CD4-positive, alpha-beta T cell treated with Interleukin-4 for 4 hours (primary cell): ENCODE results near the gene APCDD1L.
A peak's percentile ranks its signal among the peaks of the same experiment; 100 is the strongest.

Source experiments
- DNase-seq: peaks from one replicate; pipeline ENCODE4 v3.0.0-alpha.2; 2020

Gene APCDD1L

DNA sequence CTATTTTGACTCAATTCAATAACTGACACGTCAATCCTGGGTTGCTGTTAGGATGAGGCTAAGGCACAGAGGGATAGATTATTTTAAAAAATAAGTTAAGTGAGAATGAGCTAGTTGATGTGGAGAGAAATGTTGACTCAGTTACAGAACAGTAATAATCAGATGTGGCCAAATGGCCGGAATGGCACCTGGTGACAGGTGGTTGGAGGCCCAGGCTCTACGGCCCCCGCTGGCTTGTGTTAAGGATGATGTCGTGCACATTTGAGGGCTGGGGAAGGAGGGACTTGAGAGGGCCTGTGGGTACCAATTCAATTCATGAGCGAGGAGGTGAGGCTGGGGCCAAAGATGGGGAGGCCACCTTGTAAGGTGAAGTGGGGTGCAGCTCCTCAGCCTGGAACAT, 31.7 kb downstream of the APCDD1L start:
- DNase-seq = no peak

DNA sequence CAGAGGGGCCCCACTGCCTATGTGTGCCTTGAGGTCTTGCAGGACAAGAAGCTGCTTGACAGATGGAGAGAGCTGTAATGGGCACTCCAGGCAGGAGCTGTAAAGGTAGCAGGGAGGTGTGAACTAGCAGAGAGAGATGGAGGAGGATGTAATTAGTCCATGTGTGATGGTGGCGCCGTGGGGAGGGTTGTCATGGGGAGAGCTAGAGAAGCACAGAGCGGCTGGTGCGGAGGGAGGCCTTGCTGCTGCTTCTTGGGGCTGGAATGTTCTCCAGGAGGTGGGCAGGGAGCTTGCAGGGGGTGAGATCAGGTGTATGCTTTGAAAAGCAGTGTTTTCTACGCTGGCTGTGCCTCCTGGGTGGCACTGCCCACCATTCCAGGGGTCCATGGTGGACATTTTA, 32.1 kb downstream of the APCDD1L start:
- no peak for DNase-seq

DNA sequence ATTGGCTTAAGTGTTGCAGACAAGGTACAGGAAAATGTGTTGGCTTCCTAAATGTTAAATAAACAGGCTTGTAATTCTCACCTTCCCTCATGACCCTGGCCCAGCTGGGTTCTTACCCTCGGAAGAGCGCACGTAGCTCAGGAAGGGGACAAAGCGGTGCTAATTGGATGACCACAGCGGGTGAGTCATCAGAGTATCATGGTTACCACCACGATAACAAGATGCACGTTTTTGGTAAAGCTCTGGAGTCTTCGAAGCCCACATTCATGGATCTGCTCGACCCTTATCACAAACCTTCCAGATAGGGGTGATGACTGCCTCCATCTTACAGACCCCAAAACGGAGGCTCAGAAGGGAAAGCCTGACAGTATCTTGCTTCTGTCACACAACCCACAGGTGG, 32.8 kb downstream of the APCDD1L start:
- DNase-seq = no peak

GRCh38 chr20:58481481-58482021, 33.6 kb downstream of the APCDD1L start:
- peak; percentile 1 for DNase-seq

GRCh38 chr20:58480551-58481336, 34.5 kb downstream of the APCDD1L start:
- no peak for DNase-seq

DNA sequence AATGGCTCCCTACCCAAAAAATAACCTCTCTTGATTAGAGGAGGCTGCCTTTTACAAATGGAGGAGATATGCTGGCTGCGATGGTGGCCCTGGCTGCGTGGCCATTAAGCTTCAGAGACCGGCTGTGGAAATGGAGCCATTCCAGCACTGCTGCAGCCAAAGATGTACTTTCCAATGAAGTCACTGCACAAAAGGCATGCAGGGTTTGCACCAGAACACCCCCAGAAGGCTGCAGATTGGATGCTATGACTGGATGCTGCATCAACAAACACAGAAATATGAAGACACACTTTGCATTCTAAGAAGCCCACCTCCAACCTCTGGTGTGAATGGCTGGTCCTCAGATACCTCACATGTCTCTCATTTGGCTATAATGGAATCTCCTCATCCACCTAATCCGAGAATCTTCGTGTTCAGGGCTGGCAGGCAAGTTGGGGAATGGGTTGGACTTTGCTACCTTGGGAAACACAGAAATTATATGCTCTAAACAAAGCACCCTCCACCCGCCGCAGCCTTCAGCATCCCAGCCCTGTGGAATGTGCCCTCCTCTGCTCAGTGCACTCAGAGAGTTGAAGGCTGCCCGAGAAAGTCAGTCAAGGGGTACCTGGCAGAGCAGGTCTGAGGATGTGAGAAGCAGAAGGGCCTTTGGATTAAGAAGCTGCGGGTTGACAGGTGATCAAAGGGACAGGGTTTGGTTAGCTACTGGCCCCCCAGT, 35.3 kb downstream of the APCDD1L start:
- DNase-seq = no peak

DNA sequence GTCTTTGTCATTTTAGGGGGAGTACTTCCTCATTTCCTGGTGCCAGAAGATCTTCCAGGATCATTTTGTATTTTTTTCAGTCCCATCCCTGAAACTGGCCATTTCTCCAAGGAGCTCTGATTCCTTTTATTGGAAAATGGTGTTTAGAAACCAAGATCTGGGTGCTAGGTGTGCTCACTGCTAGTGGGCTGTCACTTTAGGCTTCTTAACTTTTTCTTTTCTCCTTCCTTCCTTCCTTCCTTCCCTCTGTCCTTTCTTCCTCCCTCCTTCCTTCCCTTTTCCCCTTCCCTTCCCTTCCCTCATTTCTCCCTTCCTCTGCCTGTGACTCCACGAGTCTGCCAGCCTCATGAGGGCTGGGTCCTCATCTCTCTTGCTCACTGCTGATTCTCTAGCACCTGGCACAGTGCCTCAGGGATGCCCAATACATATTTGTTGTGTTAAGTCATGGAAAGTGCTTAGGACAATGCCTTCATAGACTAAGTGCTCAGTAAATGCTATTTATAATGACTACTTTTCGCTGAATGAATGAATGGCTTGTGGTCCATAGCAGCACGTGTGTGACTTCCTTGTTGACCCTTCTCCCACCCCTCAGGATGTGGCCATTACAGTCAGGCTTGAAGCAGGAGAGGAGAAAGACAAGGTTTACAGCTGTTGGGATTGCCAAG, 36.9 kb downstream of the APCDD1L start:
- DNase-seq = no peak

DNA sequence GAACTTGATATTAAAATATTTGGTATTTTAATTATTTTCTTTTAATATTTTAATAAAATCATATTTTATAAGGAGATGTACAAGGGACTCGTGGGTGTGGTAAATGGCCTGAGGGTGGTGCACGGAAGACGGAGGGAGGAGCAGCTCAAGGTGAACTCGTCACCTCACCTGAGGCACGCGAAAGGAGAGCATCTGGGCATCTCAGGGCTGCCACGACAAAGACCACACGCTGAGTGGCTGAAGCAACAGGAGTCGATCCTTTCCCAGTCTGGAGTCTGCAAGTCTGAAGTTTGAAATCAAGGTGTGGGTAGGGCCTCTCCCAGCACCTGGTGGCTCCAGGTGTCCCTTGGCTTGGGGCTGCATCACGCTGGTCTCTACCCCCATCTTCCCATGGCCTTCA, 39.7 kb downstream of the APCDD1L start:
- no peak for DNase-seq

DNA sequence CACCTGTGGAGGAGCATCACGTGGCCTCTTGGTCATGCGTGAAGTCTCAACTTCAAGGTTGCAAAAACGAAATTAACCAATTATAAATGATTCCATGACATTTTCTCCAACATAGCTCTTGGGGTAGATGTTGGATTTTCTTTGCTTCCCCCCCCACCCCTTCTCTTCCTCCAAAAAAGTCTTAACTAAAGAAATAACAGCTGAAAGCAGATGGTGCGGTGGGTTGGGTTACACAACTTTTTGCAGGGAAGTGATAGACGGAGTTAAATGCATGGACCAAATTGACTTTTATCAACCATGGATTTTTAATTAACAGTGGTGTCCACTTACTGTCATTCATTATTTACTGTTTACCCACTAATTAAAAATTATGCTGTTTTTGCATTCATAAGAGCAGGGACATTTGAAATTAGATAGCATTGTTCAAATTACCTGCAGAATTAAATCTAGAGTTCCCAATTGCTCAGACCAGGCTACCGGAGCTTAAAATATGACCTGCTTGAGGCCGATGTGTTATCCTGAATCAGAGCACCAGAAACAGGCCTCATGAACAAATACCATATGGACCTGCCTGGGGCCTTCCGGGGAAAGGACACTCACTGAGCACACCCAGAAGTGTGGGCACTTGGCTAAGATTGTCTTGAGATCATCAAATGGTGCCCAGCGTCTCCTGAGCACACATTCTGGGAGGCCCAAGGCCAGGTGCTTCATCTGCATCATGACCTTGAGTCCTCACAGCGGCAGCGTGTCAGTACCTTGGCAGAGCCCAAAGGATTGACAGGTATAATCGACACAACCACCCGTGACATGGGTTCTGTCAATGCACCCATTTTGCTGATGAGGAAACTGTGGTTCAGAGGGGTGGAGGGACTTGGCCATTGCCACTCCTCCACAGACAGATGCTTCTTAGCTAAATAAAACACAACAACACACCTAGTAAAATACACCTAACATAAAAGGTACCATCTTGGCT, 41.5 kb downstream of the APCDD1L start:
- no peak for DNase-seq

DNA sequence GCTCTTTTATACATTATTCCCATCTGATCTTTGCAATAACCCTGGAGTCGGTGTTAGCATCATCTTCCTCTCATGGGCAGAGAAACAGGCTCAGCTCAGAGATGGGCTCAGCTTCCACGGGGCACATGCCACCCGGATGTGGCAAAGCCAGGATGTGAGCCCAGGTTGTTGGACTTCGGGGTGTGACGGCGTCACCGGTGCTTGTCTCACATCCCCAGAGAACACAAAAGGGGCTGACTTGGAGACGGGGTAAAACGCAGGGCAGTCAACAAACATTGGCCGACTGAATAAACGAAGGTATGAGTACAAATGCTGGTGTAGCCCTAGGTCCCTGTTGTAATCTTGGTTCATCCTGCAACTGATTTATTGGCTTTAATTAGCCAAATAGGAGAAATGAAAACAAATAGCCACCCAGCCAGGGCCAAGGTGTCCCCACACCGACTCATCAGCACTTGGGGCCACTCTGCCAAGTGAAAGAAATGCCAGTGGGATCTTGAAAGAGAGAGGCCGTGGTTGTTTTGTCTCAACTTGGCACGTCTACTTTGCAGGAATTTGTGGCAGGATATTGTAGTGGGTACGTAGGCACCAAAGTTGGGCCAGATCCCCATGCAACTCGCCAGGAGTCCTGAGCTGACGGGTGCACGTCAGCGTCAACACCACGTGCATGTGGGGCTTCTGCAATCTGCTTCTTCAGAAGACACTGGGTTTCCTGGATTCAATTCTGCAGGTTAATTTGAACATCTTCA, 42.8 kb downstream of the APCDD1L start:
- no peak for DNase-seq

GRCh38 chr20:58471193-58472164, 43.7 kb downstream of the APCDD1L start:
- no peak for DNase-seq

DNA sequence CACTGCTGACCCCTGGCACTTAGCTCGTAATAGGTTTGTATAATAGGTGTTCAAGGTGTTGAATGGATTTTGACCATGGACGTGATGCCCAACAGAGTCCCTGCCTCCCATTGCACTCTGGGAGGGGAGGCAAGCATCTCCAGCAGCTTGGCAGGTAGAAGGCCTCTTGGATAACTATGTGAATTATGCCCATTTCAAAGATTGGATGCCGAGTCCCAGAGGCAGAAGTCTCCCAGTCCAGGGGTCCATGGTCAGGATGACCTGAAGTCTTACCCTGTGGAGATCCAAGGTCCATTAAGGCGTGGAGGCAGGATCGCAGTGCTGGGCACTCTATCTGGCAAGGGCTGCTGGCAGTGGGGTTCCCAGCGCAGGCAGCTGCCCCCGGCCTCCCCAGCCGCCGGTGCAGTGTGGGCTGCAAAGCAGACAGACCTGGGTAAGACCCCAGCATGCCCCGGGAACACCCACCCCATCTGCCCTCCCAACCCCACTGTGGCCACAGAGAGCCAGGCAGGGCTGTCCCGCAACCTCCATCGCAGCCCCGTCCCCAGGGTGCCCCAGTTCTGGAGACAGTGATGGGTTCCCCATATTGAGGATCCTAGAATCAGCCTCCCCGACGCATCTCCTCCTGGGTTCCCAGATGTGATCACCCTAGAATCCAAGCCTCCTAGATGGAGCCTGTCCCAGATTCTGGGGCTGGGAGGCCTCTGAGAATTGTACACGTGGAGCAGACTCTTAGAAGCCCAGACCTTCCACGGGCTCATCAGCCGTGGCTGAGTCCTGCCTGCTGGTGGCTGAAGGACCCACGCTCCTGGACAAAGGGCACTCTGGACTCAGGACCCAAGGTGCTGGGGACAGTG, 44.6 kb downstream of the APCDD1L start:
- DNase-seq = no peak

GRCh38 chr20:58469616-58470015, 45.6 kb downstream of the APCDD1L start:
- no peak for DNase-seq

DNA sequence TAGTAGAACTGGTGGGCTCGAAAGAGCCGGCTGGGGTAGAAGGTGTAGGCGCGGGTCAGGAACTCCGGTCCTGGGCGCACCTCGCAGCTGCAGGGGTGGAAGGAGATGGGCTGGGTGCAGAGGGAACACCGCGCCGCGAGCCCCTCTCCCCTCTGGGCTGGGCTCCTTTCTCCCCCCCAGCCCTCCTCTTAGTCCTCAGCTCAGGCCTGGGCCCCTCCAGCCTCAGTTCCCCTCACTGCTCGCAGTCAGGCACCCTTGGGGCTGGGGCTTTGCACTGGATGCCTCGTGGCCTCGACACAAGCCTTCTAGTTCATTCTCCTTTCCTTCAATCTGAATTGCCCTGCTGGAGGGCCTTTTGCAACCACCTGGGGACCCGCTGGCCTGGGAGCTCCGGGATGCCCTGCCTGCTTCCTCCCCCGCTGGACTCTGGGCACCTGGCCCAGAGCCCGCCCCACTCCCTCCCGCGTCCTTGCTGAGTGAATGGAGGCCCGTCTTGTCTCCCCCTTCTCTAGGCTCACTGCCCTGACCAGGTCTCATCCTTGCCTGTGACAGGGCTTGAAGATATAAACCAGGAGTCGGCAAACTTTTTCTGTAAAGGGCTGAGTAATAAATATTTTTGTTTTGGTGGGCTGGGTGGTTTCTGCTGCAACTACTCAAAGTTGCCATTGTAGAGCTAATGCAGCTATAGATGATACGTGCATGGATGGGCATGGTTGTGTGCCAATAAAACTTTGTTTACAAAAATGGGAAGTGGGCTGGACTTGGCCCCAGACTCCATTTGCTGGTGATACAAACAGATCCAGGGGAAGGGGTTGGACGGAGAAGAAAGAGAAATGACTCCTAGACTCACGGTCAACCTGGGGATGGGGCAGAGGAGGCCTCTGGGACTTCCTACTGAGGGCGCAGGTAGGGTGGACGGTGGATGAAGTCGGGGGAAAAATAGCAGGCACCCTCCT, 47.3 kb downstream of the APCDD1L start:
- no peak for DNase-seq

DNA sequence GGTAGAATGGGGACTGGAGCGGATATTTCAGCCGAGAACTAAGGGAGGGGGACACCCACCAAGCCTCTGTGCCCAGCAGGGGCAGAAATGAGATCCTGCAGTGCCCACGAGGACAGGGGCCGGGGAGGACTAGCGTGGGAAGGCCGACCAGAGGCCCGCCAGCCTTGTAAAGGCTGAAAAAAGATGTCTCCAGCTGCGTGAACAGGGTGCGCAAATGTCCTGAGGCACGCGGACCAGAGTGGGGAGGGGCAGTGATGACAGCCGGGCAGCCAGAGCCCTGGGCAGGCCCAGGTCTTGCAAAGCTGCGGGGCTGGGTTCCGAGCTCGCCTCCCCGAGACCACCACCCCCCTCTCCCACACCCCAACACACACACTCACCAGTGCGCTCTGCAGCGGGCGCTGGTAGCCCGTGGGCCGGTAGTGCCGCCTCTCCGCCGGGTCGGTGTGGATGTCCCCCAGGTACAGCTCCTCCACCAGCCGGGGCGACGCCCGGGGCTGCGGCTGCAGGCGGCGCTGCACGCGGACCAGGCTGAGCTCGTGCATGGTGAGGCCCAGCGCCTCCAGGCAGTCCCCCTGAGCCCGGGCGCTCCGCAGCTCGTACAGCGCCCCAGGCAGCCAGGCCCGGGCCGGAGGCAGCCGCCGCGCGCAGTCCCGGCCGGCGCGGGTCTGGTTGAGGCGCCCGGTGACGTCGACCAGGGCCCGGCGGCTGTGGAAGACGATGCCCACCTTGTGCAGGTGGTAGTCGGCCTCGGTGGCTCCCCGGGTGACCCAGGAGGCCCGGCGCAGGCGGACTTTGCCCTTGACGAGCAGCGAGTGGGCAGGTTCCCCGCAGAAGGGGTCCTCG, 48.2 kb downstream of the APCDD1L start:
- DNase-seq = no peak

DNA sequence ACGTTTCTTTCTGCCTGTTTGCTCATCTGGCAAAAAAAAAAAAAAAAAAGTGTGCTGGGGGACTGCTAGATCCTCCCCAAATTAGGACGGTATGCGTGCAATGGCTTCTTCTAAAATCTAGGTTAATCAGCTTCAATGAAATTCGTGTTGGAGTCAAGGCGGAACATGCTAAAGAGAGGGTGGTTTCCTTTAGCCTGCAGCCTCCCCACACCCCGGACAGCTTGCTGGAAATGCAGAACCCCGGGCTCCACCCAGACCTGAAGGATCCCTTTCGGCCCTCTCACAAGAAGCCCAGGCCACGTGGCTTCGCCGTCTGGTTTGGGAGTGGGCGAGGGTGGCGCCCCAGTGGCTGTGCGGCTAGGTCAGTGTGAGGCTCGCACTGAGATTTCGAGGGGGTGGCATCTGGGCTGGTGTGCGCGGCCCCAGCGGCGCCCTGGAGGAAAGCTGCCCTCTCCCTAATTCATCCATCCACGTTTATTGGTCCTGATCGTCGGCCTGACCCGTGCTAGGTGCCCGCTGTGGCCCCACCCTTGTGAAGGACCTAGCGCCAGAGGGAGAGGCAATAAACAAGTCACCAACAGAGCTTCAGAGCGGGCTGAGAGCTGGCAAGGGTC, 49.0 kb downstream of the APCDD1L start:
- no peak for DNase-seq

- no peak for DNase-seq
Observed at GRCh38 chr20:58464838-58465237, 50.4 kb downstream of the APCDD1L start.
